HL-60/S4 treated with retinoic acid at 250 ng/mL for 4 days and 3 days (cell line): Measurements from ENCODE around the gene NBEA.
"Not testable (repeated sequence)": the region's sequence is repeated elsewhere in the genome, so short reads cannot be mapped to it uniquely, and the experiment has no call there.

ENCODE experiments used
- in situ Hi-C: fragments of 300-500 bp; cut with MboI; formaldehyde crosslinking; loops from 2 replicates; pipeline ENCODE4 v1.7.0; 2022; ENCODE audit warnings: low sequenced_read_pairs

NBEA gene

GRCh38 chr13:34944274-34944634, 2.2 kb downstream of the NBEA start:
- in situ Hi-C loops, result no loop called here

GRCh38 chr13:34944751-34945150, 2.7 kb downstream of the NBEA start:
- in situ Hi-C loops, result no loop called here

- in situ Hi-C loops, result no loop called here
Measured at GRCh38 chr13:34951528-34951927, 9.5 kb downstream of the NBEA start.

GRCh38 chr13:34959489-34959888, 17.4 kb downstream of the NBEA start:
- in situ Hi-C loops, result no loop called here

GRCh38 chr13:34964558-34964957, 22.5 kb downstream of the NBEA start:
- in situ Hi-C loops, result no loop called here

- in situ Hi-C loops, result no loop called here
Measured at GRCh38 chr13:34967851-34968562, 25.9 kb downstream of the NBEA start.

GRCh38 chr13:34969539-34969938, 27.5 kb downstream of the NBEA start:
- in situ Hi-C loops, result not testable (repeated sequence)

GRCh38 chr13:34970961-34971360, 28.9 kb downstream of the NBEA start:
- in situ Hi-C loops, result no loop called here

GRCh38 chr13:34971473-34971872, 29.4 kb downstream of the NBEA start:
- in situ Hi-C loops, result no loop called here

GRCh38 chr13:34985199-34985598, 43.1 kb downstream of the NBEA start:
- in situ Hi-C loops, result not testable (repeated sequence)

GRCh38 chr13:34988330-34988791, 46.3 kb downstream of the NBEA start:
- in situ Hi-C loops, result no loop called here

GRCh38 chr13:34990399-34991214, 48.5 kb downstream of the NBEA start:
- in situ Hi-C loops, result no loop called here

- in situ Hi-C loops, result no loop called here
Measured at GRCh38 chr13:34993470-34993869, 51.4 kb downstream of the NBEA start.

GRCh38 chr13:35003734-35004133, 61.7 kb downstream of the NBEA start:
- in situ Hi-C loops, result not testable (repeated sequence)

GRCh38 chr13:35005051-35005450, 63.0 kb downstream of the NBEA start:
- in situ Hi-C loops, result no loop called here

- in situ Hi-C loops, result no loop called here
Measured at GRCh38 chr13:35014606-35015213, 72.6 kb downstream of the NBEA start.

GRCh38 chr13:35016362-35017112, 74.5 kb downstream of the NBEA start:
- in situ Hi-C loops, result no loop called here

- in situ Hi-C loops, result no loop called here
Measured at GRCh38 chr13:35025314-35025713, 83.2 kb downstream of the NBEA start.

- in situ Hi-C loops, result no loop called here
Measured at GRCh38 chr13:35028338-35028867, 86.3 kb downstream of the NBEA start.

GRCh38 chr13:35039012-35039411, 96.9 kb downstream of the NBEA start:
- in situ Hi-C loops, result no loop called here

- in situ Hi-C loops, result no loop called here
Measured at GRCh38 chr13:35046587-35046986, 104.5 kb downstream of the NBEA start.
